Mammary epithelial cell (primary cell): ENCODE results near the gene DSEL.

Experiments used
- EZH2 ChIP-seq: IDR thresholded peaks from 2 replicates; pipeline ENCODE4 v1.6.1; 2012; ENCODE audit warnings: low read length, inconsistent platforms, borderline replicate concordance
- TF ChIP-seq, protein P1 (sequence below), 2 donors: IDR thresholded peaks in 1 of 2; conservative IDR thresholded peaks in 1 of 2; 2 replicates each; pipeline ENCODE4 v1.5.1; 2011 to 2012; ENCODE audit warnings: inconsistent platforms in 2 of 2, low read length in 2 of 2, mild to moderate bottlenecking in 2 of 2, control low read depth in 1 of 2, low read depth in 1 of 2; ENCODE audit not compliant: insufficient read depth in 1 of 2; ENCODE audit errors: extremely low read depth in 1 of 2

DNA sequence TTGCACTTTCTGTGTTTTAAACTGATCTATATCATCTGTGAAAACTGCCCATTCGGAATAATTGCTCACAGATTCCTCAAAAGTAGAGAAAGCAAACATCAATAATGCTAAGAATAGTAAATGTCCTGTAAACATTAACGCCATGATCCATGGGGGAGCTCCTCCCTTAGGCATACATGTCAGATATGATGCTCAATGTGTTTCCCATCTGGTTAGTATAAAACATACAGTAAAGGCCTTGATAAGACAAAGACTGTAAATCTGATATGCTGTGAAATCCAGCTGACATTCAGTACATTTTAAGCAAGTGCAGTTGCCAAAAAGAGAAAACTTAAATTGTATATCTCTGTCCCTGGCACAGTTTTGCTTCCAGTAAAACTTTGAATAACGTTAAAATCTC, 2.1 kb downstream of the DSEL start:
- TF ChIP-seq, protein P1, sequence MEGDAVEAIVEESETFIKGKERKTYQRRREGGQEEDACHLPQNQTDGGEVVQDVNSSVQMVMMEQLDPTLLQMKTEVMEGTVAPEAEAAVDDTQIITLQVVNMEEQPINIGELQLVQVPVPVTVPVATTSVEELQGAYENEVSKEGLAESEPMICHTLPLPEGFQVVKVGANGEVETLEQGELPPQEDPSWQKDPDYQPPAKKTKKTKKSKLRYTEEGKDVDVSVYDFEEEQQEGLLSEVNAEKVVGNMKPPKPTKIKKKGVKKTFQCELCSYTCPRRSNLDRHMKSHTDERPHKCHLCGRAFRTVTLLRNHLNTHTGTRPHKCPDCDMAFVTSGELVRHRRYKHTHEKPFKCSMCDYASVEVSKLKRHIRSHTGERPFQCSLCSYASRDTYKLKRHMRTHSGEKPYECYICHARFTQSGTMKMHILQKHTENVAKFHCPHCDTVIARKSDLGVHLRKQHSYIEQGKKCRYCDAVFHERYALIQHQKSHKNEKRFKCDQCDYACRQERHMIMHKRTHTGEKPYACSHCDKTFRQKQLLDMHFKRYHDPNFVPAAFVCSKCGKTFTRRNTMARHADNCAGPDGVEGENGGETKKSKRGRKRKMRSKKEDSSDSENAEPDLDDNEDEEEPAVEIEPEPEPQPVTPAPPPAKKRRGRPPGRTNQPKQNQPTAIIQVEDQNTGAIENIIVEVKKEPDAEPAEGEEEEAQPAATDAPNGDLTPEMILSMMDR (conservative IDR thresholded peaks at IDR 0.05 in 1 of 2, IDR thresholded peaks at IDR 0.05 in 1 of 2; ENCODE audit: extremely low read depth in 1 of 2, insufficient read depth in 1 of 2, low read depth in 1 of 2, low read length in 2 of 2) = no peak
- TF ChIP-seq EZH2 = no peak
